HFFc6 (cell line): ENCODE measurements around the gene SERPINE3. TPM values are rescaled to one million over a fixed set of nuclear protein-coding genes. Genes with fewer than 3 reads are reported as not detected.

Source experiments
- DNase-seq: peaks from one replicate; pipeline ENCODE4 v3.0.0-alpha.2; 2018
- H3K27ac Mint-ChIP-seq: 2 replicates; pipeline ENCODE4 v1.8.0; 2020; ENCODE audit warnings: mild to moderate bottlenecking, mixed read lengths
- H3K27me3 Mint-ChIP-seq: 2 replicates; pipeline ENCODE4 v1.8.0; 2021; ENCODE audit warnings: mild to moderate bottlenecking, moderate library complexity, mixed read lengths; ENCODE audit not compliant: insufficient read depth
- H3K36me3 Mint-ChIP-seq: 2 replicates; pipeline ENCODE4 v1.8.0; 2021; ENCODE audit warnings: low read depth, mixed read lengths
- H3K4me1 Mint-ChIP-seq: 2 replicates; pipeline ENCODE4 v1.8.0; 2020; ENCODE audit warnings: low read depth, mixed read lengths
- H3K4me3 Mint-ChIP-seq: 2 replicates; pipeline ENCODE4 v1.8.0; 2020; ENCODE audit warnings: mild to moderate bottlenecking, moderate library complexity, mixed read lengths
- H3K9me3 Mint-ChIP-seq: 2 replicates; pipeline ENCODE4 v1.8.0; 2020; ENCODE audit warnings: mild to moderate bottlenecking, mixed read lengths
- CTCF ChIP-seq: fragments of 200-600 bp; sonication (generic); IDR thresholded peaks from 2 replicates; pipeline ENCODE4 v1.5.0; 2021; ENCODE audit warnings: antibody characterized with exemption, mild to moderate bottlenecking
- total RNA-seq, 6 experiments: library from RNA; stranded (reverse); fragmentation: NEBNext Ultra II Directional; extraction: Animal tissue kit (Norgen Biotek cat#: 25700); gene quantifications; 2 replicates in 1 of 6; 3 replicates in 5 of 6; pipeline ENCODE4 v1.2.3, GENCODE V29; 2021

Gene SERPINE3
- total RNA-seq, 6 experiments from 2014 or later: not detected

- TF ChIP-seq CTCF: no peak
- no peaks in the 10 kb centered on the region for H3K27me3 Mint-ChIP-seq
- H3K27ac Mint-ChIP-seq: no peak overlapping the region
- DNase-seq: no peak
- no peaks in the 10 kb centered on the region for H3K9me3 Mint-ChIP-seq
- peaks cover 8% of the 10 kb centered on the region; the same call in 1 of the 2 replicates for H3K4me1 Mint-ChIP-seq
- no peak overlapping the region for H3K4me3 Mint-ChIP-seq
- peaks cover 50% of the 10 kb centered on the region for H3K36me3 Mint-ChIP-seq
These were observed 18.6 kb downstream of the SERPINE3 start for GRCh38 chr13:51357928-51358595.

GRCh38 chr13:51359352-51359751 is 19.9 kb downstream of the SERPINE3 start:
- Mint-ChIP-seq H3K4me1 (peaks cover 12% of the 10 kb centered on the region), H3K4me3 (no peak overlapping the region), H3K9me3 (no peaks in the 10 kb centered on the region), H3K36me3 (peaks cover 57% of the 10 kb centered on the region), H3K27ac (no peak overlapping the region), H3K27me3 (no peaks in the 10 kb centered on the region)
- DNase-seq: no peak
- TF ChIP-seq CTCF: no peak

GRCh38 chr13:51360489-51360888 is 21.0 kb downstream of the SERPINE3 start:
- TF ChIP-seq CTCF: no peak
- Mint-ChIP-seq H3K9me3 (no peaks in the 10 kb centered on the region), H3K4me3 (no peak overlapping the region), H3K36me3 (peaks cover 67% of the 10 kb centered on the region), H3K4me1 (peaks cover 22% of the 10 kb centered on the region), H3K27me3 (no peaks in the 10 kb centered on the region), H3K27ac (no peak overlapping the region)
- DNase-seq: no peak

- no peak for DNase-seq
- H3K9me3 Mint-ChIP-seq: no peaks in the 10 kb centered on the region
These were observed 21.6 kb downstream of the SERPINE3 start for GRCh38 chr13:51361106-51361505.

GRCh38 chr13:51363625-51364024 is 24.1 kb downstream of the SERPINE3 start:
- no peak for TF ChIP-seq CTCF

More at GRCh38 chr13:51361106-51361505, 21.6 kb downstream of the SERPINE3 start:
- Mint-ChIP-seq H3K27ac (no peak overlapping the region; the same call in 1 of the 2 replicates), H3K4me3 (no peak overlapping the region; the same call in 1 of the 2 replicates), H3K36me3 (peaks cover 67% of the 10 kb centered on the region), H3K4me1 (peaks cover 22% of the 10 kb centered on the region), H3K27me3 (no peaks in the 10 kb centered on the region)
- TF ChIP-seq CTCF: no peak

More at GRCh38 chr13:51363625-51364024, 24.1 kb downstream of the SERPINE3 start:
- Mint-ChIP-seq H3K27me3 (no peaks in the 10 kb centered on the region), H3K36me3 (peaks cover 59% of the 10 kb centered on the region), H3K27ac (no peak overlapping the region), H3K4me3 (no peak overlapping the region), H3K4me1 (peaks cover 22% of the 10 kb centered on the region), H3K9me3 (no peaks in the 10 kb centered on the region)
- DNase-seq: no peak
